BE2C (cell line): Measurements from ENCODE around the gene GRIA3.

Experiments used
- DNase-seq: peaks from one replicate; pipeline ENCODE4 v3.0.0-alpha.2; 2020
- H3K27me3 ChIP-seq: fragments of 250-450 bp; sonication (Bioruptor Pico); 2 replicates; pipeline ENCODE4 v1.5.1; 2020; ENCODE audit warnings: mild to moderate bottlenecking
- H3K36me3 ChIP-seq: fragments of 250-450 bp; sonication (Bioruptor Pico); 2 replicates; pipeline ENCODE4 v1.5.1; 2020; ENCODE audit warnings: mild to moderate bottlenecking
- H3K4me1 ChIP-seq: fragments of 250-450 bp; sonication (Bioruptor Pico); 2 replicates; pipeline ENCODE4 v1.5.1; 2020
- H3K4me3 ChIP-seq: 2 replicates; pipeline ENCODE4 v1.5.1; 2011; ENCODE audit warnings: low read depth, low read length
- H3K9me3 ChIP-seq: fragments of 250-450 bp; sonication (Bioruptor Pico); 2 replicates; pipeline ENCODE4 v1.5.1; 2020
- TF ChIP-seq, protein P1 (sequence below): IDR thresholded peaks from 2 replicates; pipeline ENCODE4 v1.5.1; 2012; ENCODE audit warnings: mild to moderate bottlenecking, low read depth, low read length

The GRIA3 gene

DNA sequence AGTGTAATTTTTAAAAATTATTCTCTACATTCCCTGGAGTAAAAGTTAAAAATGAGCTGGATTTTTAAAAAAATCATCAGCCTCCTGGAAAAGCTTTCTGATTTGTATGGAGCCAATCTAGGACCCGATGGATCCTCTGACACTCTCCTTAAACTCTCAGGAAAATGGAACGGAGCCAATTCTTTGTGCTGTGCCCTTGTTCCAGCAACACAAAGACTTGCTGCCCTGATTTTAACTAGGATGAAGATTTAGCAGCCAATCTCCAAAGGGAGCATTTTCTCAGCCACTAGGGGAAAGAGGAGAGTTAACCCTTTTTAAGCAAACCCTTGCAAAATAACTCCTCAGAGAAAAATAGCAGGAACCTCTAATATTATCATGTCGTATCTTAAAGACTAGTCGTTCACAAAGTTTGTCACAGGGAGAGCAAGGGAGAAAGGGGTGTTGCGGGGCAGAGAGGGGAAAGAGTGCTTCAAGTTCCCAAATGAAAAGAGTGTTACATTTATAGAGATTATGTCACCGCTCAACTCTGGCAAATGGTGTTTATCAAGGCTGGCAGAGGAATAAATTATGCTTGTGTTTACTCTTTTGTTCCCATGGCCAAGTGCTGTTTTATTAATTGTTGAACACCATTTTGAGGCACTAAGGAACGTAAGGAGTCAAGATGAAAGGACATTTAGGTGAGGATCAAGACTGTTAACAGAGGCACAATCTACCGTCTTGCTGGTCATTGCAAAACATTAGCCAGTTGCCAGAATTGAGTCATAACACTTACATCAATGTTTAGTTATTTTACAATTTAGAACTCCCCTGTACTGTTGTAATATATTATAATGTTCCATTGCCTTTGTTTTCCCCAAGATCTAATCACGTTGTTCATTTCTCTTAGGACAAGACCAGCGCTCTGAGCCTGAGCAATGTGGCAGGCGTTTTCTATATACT lies 298.1 kb downstream of the GRIA3 start:
- Histone ChIP-seq H3K4me3 (no peak overlapping the region), H3K27me3 (no peaks in the 10 kb centered on the region), H3K4me1 (no peaks in the 10 kb centered on the region), H3K36me3 (no peaks in the 10 kb centered on the region), H3K9me3 (no peaks in the 10 kb centered on the region)
- DNase-seq = no peak
- TF ChIP-seq, protein P1, sequence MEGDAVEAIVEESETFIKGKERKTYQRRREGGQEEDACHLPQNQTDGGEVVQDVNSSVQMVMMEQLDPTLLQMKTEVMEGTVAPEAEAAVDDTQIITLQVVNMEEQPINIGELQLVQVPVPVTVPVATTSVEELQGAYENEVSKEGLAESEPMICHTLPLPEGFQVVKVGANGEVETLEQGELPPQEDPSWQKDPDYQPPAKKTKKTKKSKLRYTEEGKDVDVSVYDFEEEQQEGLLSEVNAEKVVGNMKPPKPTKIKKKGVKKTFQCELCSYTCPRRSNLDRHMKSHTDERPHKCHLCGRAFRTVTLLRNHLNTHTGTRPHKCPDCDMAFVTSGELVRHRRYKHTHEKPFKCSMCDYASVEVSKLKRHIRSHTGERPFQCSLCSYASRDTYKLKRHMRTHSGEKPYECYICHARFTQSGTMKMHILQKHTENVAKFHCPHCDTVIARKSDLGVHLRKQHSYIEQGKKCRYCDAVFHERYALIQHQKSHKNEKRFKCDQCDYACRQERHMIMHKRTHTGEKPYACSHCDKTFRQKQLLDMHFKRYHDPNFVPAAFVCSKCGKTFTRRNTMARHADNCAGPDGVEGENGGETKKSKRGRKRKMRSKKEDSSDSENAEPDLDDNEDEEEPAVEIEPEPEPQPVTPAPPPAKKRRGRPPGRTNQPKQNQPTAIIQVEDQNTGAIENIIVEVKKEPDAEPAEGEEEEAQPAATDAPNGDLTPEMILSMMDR = no peak

DNA sequence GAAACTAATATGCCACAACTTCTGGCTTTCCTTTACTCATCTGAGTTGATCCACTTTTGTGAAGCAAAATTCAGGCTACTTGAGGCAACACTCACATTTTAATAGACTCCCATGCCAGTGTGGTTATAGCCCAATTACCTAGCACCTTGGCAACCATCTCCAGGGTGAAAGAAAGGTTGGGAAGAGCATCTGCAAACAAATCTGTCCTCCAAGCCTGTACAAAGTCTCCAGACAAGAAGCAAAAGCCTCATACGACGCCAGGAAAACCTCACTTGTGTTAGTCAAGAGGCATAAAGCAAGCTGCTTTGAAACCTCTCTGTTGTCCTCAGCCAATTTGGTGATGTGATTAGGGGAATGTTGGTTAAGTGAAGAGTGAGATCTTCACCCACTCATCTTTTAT lies 302.2 kb downstream of the GRIA3 start:
- H3K27me3 ChIP-seq = no peaks in the 10 kb centered on the region
- TF ChIP-seq, protein P1 = no peak
- no peak for DNase-seq
- H3K4me1 ChIP-seq = no peaks in the 10 kb centered on the region
- no peaks in the 10 kb centered on the region for H3K9me3 ChIP-seq
- no peak overlapping the region for H3K4me3 ChIP-seq
- H3K36me3 ChIP-seq = no peaks in the 10 kb centered on the region

DNA sequence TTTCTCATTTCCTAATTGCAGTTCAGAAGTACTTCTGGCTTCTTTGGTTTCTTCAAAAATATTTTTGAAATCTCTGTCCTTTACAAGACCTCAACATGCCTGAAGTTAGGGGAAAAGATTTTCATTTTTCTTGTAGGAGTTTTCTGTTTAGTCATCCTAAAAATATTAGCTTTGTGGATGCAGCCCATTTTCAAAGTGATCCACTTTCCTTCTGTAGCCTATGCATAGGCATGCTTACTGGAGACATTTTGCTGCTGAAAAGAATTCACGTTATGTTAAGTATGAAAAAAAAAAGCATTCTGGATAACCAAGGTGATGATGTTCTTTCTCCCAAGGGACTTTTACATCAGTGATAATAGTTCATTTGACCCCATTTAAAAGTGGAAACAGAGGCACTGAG lies 303.2 kb downstream of the GRIA3 start:
- H3K4me1 ChIP-seq = no peaks in the 10 kb centered on the region
- TF ChIP-seq, protein P1 = no peak
- H3K9me3 ChIP-seq = no peaks in the 10 kb centered on the region
- no peaks in the 10 kb centered on the region for H3K27me3 ChIP-seq
- H3K36me3 ChIP-seq = no peaks in the 10 kb centered on the region
- H3K4me3 ChIP-seq = no peak overlapping the region
- DNase-seq = no peak

DNA sequence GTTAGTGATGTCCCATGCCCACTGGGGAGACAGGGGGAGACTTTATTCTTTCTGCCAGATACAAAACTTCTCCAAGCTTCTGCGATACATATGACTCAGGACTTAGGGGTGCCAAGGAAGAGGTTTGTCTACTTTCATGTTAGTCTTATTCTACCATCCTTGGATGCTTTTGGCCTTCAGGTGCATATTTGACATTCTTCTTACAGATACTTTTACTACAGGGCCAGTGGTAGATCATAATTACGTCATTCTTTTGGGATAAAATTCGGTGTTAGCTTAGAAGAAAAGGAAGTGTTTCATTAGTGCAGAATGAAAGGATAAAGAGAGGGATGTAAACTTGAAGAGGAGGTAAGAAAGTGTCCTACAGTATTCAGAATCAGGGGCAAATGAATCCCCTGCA lies 303.6 kb downstream of the GRIA3 start:
- Histone ChIP-seq H3K4me3 (no peak overlapping the region), H3K27me3 (no peaks in the 10 kb centered on the region), H3K4me1 (no peaks in the 10 kb centered on the region), H3K9me3 (no peaks in the 10 kb centered on the region), H3K36me3 (no peaks in the 10 kb centered on the region)
- no peak for DNase-seq
- TF ChIP-seq, protein P1 = no peak

DNA sequence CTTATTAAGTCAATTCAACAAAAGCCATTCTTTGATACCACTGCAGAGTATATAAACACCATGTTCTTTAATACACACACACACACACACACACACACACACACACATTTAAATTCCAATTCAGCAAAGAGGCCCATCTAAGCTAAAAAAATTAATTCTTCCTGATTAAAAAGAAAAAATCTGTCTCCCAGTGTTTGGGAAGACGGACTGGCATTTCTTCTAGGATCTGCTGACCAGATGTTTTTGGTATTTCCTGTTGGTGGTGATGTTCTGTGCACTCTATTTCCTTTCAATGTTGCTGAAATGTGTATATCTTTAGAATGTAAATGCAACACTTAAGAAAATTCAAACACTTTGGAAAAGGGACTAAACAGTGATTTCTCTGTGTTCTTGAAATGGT lies 304.9 kb downstream of the GRIA3 start:
- DNase-seq = no peak
- Histone ChIP-seq H3K9me3 (no peaks in the 10 kb centered on the region), H3K27me3 (no peaks in the 10 kb centered on the region), H3K4me3 (no peak overlapping the region), H3K4me1 (no peaks in the 10 kb centered on the region), H3K36me3 (no peaks in the 10 kb centered on the region)
- TF ChIP-seq, protein P1 = no peak

DNA sequence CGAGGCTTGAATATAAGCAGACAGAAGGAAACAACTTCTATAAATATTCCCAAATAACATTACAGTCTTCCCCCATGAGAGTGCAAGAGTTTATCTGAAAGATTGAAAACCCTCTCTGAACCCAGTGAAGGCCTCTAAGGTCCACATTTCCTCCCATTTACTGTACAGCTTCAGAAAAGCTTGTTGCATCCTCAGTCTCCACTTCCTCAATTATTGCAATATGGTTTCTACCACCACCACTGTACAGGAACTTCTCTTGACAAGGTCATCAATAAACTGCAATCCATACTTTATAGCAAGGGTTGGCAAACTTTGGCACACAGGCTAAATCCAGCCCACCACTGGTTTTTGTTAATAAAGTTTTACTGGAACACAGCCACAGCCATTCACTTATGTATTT lies 309.8 kb downstream of the GRIA3 start:
- no peaks in the 10 kb centered on the region for H3K36me3 ChIP-seq
- DNase-seq = no peak
- no peaks in the 10 kb centered on the region for H3K27me3 ChIP-seq
- TF ChIP-seq, protein P1 = no peak
- no peak overlapping the region for H3K4me3 ChIP-seq
- H3K9me3 ChIP-seq = no peaks in the 10 kb centered on the region
- H3K4me1 ChIP-seq = no peaks in the 10 kb centered on the region
